NCI-H345 treated with DMSO at 0.1 percent for 48 hours (cell line): ENCODE results near the gene UGGT1.

Experiments
- DNase-seq: peaks from one replicate; lab custom pipeline; 2025; ENCODE audit not compliant: unreplicated experiment; lab: John Stamatoyannopoulos, UW

Gene UGGT1

GRCh38 chr2:128090945-128091725 is at the start of gene UGGT1:
UGGT1 (plus strand) TSS chr2:128091200; CDS start chr2:128091358, 158 bp downstream.
- peak; percentile 93 for DNase-seq

GRCh38 chr2:128041561-128041960 is 49.4 kb upstream of the UGGT1 start:
- DNase-seq: no peak

GRCh38 chr2:128043041-128043440 is 48.0 kb upstream of the UGGT1 start:
- DNase-seq: no peak

GRCh38 chr2:128053331-128053730 is 37.7 kb upstream of the UGGT1 start:
- no peak for DNase-seq

GRCh38 chr2:128054104-128054885 is 36.7 kb upstream of the UGGT1 start:
- DNase-seq: no peak

DNA sequence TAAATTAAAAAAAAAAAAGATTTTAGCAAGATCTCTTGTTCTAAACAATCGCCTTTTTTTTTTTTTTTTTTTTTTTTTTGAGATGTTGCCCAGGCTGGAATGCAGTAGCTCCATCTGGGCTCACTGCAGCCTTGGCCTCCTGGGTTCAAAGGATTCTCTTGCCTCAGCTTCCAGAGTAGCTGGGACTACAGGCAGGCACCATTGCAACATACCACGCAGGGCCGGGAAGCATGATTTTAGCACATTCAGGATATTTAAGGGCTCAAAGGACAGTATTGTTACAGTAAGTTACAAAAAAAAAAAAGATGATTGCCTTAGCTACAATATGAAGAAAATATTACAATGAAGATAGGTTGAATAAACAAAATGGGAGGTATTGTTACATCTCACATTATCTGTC is 33.7 kb upstream of the UGGT1 start:
- no peak for DNase-seq

DNA sequence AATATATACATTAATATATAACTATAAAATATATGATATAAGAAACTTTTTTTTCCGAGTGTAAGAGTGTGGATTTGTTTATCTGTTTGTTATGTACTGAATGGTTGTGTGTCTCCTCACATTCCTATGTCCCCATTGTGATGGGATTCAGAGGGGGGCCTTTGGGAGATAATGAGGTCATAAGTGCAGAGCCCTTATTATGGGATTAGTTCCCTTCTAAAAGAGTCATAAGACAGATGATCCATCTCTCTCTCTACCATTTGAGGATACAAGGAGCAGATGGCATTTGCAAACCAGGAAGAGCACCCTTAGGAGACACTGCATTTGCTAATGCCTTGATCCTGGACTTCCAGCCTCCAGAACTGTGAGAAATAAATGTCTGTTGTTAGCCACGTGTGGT is 32.9 kb upstream of the UGGT1 start:
- no peak for DNase-seq

- DNase-seq: no peak
Measured at GRCh38 chr2:128062571-128062970, 28.4 kb upstream of the UGGT1 start.

DNA sequence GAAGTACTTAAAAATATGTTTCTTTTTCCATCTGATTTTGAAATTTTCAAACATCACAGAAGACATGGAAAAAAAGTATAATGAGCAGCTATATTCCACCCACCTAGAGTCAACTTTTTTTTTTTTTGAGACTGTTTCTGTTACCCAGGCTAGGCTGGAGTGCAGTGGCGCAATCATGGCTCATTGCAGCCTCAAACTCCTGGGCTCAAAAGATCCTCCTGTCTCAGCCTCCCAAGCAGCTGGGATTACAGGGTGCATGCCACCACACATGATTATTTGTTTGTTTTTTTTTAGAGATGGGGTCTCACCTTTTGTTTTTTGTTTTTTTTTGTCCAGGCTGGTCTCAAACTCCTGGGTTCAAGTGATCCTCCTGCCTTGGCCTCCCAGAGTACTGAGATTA is 26.6 kb upstream of the UGGT1 start:
- DNase-seq: no peak

- no peak for DNase-seq
Measured at GRCh38 chr2:128069769-128070168, 21.2 kb upstream of the UGGT1 start.

GRCh38 chr2:128073278-128073677 is 17.7 kb upstream of the UGGT1 start:
- DNase-seq: no peak

- DNase-seq: no peak
Measured at GRCh38 chr2:128076461-128077106, 14.4 kb upstream of the UGGT1 start.

GRCh38 chr2:128084757-128085156 is 6.2 kb upstream of the UGGT1 start:
- no peak for DNase-seq

GRCh38 chr2:128086244-128086643 is 4.8 kb upstream of the UGGT1 start:
- DNase-seq: no peak

GRCh38 chr2:128090575-128090944 is 440 bp upstream of the UGGT1 start:
- no peak for DNase-seq

DNA sequence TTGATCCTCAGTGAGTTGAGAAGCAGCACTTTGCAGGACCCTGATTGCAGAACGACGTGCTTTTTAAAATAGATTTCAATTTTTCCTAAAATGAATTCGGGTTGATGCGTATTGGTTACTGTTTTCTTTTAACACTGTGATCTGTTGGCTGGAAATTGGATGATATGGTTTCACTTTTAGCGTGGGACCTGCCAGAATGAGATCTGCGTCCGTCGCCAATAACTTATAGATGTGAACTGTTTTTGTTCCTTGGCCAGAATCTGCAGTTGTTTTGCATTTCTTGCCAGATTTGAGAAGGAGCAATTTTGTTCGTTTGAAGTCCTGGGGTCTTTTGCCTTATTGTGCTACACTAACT is 703 bp downstream of the UGGT1 start:
- no peak for DNase-seq

- DNase-seq: no peak
Measured at GRCh38 chr2:128092656-128093055, 1.7 kb downstream of the UGGT1 start.

GRCh38 chr2:128093762-128094161 is 2.8 kb downstream of the UGGT1 start:
- DNase-seq: no peak

- DNase-seq: no peak
Measured at GRCh38 chr2:128095201-128095600, 4.2 kb downstream of the UGGT1 start.

DNA sequence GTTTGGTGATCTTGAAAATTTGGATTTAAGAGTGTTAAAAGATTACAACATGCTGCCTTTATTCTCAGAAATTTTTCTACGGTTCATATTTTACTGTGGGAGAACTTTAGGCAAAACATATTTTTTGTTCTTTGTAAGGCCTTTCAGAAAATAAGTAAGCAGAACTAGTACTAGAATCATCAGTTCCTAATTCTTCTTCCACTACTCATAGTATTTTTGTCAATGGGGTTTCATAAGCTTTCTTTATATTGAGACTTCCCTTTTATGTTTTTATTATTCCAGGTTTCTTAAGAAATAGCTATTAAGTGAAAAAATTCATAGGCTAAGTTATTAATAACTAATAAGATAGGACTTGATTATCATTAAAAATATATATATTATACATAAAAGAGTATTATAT is 12.4 kb downstream of the UGGT1 start:
- no peak for DNase-seq

DNA sequence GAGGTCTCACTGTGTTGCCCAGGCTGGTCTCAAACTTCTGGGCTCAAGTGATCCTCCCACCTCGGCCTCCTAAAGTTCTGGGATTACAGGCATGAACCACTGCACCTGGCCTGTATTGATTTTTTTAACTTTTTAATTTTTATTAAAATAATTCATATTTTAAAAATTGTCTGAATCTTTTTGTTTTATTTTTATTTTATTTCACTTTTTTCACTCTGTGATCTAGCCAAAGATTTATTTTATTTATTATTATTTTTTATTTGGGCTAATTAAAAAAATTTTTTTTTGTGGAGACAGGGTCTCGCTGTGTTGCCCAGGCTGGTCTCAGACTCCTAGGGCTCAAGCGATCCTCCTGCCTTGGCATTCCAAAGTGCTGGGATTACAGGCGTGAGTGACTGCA is 14.1 kb downstream of the UGGT1 start:
- no peak for DNase-seq

- DNase-seq: no peak
Measured at GRCh38 chr2:128108166-128108565, 17.2 kb downstream of the UGGT1 start.
